Measurements from ENCODE around the gene WDR26.
"Not testable (repeated sequence)": the region's sequence is repeated elsewhere in the genome, so short reads cannot be mapped to it uniquely, and the experiment has no call there.

WDR26 gene

DNA sequence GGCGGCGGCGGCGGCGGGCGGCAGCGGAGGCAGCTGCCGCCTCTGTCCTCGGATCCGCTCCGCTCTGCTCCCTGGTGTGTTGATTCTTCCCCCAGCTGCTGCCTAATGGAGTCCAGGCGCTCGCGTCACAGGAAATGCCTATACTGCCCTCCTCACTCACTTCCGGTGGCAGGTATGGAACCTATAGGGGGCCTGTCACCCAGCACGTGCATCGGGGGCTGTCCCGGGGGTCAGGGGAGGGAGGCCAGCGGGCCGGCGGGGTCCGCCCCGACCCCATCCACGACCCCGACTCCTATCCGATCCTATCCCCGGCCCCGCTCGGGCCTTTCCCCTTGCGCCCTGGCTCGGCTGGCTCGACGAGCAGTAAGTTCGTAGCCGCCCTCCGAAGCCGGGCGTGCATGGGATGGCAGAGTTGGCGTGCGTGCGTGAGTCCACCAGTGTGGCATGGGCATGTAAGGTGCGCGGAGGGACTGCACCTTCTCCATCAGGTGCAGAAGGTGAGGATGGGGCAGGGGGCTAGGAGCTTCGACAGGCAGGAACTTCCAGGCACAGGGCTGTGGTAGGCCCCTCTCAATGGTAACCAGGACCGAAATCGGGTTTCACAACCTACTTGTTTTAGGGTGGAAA lies at the start of gene WDR26:
TSS of gene WDR26 (minus strand) at position 107 of the 627 bp plus-strand sequence.
- DNase-seq, result peak; percentile 85

DNA sequence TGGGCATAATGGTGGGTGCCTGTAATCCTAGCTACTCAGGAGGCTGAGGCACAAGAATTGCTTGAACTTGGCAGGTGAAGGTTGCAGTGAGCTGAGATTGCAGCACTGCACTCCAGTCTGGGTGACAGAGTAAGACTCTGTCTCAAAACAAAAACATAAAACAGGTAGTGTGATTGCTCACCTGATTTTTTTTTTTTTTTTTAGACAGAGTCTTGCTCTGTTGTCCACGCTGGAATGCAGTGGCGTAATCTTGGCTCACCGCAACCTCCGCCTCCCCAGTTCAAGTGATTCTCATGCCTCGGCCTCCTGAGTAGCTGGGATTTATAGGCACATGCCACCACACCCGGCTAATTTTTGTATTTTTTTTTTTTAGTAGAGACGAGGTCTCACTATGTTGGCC lies 48.6 kb upstream of the WDR26 start:
- not testable (repeated sequence) for DNase-seq

DNA sequence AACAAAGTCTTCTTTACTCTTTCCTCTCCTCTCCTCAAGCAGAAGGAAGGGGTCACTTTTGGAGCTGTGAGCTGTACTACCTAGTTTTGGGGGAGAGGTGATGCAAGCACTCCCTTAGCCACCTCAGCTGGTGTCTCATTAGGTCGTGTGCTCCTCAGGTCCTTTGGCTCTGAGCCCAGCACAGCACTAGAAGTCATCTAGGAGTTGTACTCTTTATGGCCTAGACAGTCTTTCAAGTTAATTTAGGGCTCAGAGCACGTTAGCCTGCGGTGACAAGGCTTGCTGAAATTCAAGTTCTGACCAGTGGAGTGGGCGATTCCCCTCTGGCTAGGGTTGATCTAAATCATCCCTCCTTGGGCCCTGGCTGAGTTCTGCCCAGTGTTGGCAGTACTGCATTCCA lies 48.0 kb upstream of the WDR26 start:
- no peak for DNase-seq

DNA sequence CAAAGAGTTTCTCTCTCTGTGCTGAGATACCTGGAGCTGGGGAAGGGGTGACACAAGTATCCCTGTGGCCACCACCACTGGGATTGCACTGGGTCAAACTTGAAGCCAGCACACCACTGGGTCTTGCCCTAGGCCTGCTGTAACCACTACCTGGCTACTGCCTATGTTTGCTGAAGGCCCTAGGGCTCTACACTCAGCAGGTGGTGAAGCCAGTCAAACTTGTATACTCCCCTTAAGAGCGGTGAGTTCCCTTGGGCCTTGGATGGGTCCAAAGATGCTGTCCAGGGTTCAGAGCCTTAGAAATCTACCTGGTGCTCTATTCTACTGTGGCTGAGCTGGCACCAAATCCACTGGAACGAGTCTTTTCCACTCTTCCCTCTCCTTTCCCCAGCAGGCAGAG lies 47.0 kb upstream of the WDR26 start:
- no peak for DNase-seq

DNA sequence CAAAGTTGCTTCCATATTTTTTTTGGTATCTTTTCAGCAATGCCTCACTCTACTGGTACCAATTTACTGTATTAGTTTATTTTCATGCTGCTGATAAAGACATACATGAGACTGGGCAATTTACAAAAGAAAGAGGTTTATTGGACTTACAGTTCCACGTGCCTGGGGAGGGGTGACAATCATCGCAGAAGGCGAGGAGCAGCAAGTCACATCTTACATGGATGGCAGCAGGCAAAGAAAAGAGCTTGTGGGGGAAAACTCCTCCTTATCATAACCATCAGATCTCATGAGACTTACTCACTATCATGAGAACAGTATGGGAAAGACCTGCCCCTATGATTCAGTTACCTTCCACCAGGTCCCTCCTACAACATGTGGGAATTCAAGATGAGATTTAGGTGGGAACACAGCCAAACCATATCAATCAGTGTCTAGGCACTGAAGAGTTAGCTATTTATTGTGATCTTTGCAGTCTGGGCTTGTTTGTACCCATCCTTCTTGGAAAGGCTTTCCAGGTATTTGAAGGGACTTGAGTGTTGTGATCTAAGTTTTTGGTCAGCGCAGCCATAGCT lies 46.4 kb upstream of the WDR26 start:
- not testable (repeated sequence) for DNase-seq

DNA sequence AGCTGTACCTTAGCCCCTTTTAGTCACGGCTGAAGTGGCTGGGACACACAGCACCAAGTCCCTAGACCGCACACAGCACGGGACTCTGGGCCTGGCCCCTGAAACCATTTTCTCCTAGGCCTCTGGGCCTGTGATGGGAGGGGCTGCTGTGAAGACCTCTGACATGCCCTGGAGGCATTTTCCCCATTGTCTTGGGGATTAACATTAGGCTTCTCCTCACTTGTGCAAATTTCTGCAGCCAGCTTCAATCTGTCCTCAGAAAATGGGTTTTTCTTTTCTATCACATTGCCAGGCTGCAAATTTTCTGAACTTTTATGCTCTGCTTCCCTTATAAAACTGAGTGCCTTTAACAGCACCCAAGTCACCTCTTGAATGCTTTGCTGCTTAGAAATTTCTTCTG lies 45.6 kb upstream of the WDR26 start:
- not testable (repeated sequence) for DNase-seq

DNA sequence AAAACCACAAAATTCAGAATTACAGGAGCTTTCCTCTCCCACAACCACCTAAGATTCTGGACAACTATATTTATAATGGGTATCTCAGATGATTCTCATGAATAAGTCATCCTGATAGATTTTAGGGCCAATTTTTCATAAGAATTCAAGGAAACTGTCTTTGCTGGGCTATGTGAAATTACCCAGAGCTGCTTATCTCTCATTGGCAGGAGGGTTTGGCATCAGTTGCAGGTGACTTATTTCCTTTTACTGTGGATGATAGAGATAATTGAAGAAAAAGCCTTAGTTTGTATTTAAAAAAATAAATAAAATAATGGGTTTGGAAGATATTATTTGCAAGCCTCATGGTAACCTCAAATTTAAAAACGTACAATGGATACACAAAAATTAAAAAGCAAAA lies 38.2 kb upstream of the WDR26 start:
- no peak for DNase-seq

DNA sequence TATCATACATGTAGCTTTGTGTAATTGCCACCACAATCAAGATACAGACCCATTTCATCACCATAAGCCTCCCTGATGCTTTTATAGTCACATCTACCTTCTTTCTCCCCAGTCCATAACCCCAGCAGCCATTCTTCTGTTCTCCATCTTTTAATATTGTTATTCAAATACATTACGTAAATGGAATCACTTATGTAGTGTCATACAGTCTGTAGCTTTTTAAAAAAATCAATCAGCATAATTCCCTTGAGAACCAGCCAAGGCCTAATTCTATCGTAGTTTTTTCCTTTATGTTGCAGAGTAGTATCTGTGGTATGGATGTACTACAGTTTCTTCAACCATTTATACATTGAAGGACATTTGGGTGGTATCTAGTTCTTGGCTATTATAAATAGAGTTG lies 31.6 kb upstream of the WDR26 start:
- no peak for DNase-seq

DNA sequence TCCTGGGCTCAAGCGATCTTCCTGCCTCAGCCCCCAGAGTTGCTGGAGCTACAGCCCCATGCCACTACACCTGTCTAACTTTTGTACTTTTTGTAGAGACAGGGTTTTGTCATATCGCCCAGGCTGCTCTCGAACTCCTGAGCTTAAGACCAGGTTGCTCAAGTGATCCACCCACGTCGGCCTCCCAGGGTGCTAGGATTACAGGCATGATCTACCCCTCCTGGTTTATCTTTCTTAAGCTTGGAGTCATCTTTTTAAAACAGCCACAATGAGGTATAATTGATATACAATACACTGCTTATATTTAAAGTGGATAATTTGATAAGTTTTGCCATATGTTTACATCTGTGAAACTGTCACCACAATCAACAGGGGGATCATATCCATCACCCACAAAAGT lies 25.4 kb upstream of the WDR26 start:
- no peak for DNase-seq

DNA sequence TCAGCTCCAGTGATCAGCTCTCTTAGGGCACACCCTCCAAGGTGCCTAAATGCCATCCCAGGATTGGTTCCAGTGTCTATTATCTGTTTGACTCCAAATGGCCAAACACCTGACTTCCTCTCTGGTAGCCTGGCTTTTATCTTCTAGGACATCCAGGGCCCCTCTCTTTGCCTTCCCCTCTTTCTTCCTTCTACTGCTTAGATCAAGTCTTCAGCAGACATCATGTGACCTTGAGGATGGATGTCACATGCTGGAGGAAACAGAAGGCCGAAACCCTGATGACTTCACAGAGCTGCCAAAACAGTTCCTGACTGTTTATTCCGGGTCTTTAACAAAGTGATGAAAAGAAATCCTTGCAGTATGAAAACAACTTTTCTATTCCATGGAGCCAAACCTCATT lies 24.4 kb upstream of the WDR26 start:
- DNase-seq, result no peak

DNA sequence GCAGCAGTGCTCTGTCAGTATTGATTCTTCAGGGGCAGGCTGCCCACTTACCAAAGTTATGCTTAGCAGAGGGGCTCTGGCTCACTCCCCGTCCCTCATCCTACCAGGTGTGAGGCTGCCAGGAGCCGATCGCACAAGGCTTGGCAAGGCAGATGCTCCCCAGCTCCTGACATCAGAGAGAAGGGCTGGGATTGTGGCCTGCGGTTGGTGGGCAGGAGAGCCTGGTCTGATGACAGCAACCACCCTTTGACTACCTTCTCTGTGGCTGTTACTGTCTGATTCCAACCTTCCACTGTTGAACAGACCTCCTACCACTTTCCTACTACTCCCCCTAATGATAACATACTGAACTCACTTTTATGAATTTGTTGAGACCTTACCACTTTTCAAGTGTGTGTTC lies 23.7 kb upstream of the WDR26 start:
- no peak for DNase-seq

DNA sequence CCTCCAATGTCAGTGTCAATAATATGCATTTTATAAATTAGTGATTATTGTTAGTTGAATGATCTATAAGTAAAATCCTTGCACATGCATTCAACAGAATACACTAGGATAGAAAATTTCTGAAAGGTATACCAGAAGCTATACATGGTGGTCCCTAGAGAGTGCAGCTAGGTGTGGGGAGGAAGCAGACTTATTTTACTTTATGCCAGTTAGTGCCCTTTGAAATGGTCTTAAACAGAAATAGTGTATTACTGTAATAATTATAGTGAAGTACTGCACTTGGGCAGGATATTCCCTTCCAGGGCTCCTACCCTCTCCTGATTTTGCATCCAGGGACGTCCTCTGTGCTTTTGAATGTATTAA lies 23.2 kb upstream of the WDR26 start:
- DNase-seq, result no peak

DNA sequence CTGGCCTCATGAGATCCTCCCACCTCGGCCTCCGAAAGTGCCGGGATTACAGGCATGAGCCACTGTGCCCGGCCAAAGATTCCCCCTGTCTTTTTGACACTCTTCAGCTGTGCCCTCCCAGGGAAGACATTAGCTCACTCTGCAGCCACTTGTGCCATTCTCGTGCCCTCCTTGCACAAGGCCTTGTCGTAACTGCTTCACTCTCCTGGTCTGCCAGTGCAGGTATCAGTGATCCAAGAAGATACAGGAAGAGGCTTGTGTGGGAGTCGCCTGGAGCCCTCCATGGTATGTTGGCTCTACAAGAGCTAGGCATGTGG lies 22.0 kb upstream of the WDR26 start:
- DNase-seq, result no peak

DNA sequence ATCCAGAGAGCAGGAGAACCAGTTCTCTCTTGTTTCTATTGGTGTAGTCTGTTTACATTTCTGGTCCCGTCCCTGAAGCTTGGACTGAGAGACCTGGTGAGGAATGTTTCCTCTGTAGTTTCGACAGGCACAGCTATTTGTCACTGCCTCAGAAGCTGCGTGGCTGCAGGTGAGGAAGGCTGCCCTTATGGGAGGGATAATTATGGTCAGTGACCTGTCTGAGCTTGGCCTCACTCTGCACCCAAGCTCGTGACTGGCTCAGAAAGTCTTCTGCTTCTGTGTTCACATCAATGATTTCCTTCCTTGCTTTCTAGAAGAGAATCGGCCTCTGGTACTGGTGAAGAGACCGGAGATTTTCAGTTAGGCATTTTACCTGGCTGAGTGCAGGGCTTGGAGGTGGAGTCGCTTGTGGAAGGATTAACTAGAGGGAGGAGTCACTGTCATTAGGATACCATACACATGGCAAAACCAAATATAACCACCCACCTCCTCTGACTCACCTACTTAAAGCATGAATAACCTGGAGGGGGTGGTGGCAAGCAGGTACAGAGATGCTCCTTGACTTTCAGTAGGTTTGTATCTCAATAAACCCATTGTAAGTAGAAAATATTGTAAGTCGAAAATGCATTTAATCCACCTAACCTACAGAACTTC lies 19.9 kb upstream of the WDR26 start:
- no peak for DNase-seq

DNA sequence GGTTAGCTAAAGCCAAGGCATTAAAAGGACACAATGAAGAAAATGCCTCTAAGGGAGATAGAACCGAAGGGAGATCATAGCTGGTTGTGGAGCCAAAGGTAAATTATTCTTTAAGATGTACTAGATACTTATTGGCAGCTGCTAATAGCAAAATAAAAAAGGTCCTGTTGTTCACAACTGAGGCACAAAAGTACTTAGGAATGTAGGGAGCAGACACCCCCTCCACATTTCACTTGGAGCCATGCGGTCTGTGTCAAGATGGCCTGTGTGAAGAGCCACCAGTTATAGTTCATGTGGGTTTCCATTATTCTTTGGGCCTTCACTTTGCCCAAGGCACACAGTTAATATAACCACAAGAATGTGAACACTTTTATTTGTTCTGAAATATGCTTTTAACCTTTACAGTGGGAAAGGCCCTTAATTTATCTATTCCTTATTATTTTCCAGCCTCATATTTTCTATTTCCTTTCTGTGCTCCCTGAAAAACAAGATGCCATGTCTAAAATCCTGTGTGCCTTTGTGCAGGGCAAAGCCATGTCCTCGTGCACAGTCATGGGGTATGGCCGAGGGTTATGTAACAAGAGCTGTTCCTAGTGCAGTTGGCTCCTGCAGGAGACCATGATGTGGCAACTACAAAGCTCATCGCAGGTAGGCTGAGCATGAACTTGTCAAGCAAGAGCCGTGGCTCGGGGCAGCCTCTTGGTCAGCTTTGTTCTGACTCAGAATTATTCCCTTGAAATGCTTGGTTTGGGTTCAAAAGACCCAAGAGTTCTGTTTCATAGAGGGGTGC lies 16.2 kb upstream of the WDR26 start:
- no peak for DNase-seq

DNA sequence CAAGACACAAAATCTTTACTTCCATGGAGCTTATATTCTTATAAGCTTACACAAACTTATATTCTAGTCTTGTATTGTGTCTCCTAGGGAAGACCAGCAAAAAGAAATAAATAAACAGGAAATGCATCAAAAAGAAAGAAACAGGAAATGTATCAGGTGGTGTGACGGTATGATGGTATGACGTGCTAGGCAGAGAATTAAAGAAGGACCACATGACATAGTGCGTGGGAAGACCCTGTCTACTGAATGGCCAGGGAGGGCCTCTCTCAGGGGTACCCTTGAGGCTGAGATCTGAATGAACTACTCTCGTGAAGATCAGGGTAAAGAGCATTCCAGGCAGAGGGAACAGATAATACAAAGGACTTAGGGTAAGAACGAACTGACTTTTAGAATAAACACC lies 15.6 kb upstream of the WDR26 start:
- no peak for DNase-seq

DNA sequence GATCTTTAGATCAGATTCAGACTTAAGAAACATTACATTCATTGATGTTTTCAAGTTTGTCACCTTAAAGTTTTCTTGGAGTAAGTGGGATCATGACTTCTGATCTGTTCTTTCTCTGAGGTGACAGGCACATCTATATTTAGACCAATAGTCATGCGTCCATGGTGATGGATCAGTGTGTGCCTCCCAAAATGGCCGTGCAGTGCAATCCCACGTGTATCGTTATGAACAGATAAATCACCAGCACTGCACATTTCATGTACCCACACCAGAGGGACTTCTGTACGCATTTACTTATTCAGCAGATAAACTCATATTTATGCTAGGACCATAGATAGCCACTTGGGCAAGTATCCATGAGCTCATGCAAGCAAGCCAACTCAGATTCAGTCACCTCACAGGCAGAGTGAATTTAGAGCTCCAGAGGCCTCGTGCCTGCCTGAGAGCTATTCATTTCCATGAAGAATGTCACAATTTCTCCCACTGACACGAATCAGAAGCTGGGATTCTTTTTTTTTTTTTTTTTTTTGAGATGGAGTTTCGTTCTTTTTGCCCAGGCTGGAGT lies 13.9 kb upstream of the WDR26 start:
- no peak for DNase-seq

DNA sequence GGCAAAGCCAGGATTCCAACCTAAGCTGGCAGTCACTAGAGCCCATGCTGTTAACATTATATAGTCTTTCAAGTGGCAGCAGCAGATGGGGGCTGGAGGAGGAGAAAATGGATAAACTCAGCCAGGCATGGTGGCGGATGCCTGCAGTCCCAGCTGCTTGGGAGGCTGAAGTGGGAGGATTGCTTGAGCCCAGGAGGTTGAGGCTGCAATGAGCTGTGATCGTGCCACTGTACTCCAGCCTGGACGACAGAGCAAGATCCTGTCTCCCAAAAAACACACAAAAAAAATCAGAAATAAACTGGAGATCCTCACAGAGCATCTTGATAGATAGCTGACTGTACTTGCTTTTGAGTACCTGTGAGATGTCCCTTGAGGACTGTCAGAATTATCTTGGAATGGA lies 13.4 kb upstream of the WDR26 start:
- no peak for DNase-seq

DNA sequence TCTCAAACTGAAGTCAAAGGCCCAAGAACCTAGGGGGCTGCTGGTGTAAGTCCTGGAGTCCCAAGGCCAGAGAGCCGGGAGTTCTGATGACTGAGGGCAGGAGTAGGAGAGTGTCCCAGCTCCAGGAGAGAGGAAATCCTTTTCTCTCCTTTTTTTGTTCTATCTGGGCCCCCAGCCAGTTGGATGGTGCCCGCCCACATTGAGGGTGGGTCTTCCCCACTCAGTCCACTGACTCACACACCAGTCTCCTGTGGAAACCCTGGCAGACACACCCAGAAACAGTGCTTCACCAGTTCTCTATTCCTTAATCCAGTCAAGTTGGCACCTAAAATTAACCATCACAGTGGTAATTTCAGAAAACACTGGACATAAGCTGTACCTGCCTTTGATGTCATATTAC lies 12.7 kb upstream of the WDR26 start:
- DNase-seq, result no peak

DNA sequence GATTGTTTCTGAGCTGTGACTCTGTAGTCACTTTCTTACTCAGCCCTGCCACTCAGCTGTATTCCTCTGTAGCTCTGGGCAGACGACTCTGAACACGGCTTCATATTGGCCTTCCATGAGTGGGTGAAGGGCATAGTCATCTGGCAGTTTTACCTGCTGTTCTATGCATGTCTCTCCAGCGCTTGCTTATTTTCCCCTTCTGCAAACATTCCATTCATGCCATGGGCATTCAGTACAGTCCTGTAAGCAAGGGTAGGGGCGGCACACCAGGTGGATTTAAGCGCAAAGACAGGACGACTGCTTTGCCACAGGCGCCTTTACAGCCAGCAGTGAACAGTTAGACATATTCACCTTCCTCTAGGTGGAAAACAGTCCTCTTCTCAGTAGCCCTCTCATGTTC lies 4.4 kb upstream of the WDR26 start:
- DNase-seq, result no peak

DNA sequence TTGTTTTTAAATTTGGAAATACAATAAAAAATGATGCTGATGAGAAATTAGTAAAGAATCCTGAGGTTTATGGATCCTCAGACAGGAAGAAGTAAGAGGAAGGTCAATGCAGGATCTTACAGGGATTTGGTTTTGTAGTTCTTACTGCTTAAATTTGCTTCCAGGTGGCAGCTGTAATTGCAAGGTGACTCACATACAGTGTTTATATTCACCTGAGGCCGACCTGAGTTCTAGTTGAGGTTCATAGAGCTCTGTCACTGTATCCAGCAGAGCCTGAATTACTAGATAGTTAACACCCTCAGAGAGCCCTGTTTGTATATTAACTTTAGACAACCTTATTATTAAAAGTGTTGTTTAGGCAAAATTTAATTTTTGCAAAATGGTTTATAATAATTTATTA lies 1.4 kb upstream of the WDR26 start:
- DNase-seq, result no peak

DNA sequence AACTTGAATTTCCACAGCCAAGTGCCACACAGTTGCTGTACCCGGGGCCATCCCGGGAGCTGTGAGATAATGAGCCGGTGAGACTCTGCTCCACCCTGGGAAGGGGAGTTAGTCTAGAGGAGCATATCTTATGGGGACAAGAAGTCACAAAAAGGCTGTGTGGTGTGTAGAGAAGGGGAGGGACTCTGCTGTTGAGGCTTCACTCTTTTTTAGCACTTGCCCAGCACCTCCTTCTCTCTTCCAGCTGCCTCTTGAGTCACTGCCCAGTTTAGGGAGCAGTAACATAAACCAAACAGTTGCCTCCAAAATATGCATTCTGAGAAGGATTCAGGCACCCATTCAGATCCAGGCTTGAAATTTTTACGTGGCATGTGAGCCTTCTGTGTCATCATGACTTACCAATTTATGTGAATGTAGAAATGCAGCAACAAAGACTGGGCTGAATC lies 744 bp upstream of the WDR26 start:
- DNase-seq, result no peak

DNA sequence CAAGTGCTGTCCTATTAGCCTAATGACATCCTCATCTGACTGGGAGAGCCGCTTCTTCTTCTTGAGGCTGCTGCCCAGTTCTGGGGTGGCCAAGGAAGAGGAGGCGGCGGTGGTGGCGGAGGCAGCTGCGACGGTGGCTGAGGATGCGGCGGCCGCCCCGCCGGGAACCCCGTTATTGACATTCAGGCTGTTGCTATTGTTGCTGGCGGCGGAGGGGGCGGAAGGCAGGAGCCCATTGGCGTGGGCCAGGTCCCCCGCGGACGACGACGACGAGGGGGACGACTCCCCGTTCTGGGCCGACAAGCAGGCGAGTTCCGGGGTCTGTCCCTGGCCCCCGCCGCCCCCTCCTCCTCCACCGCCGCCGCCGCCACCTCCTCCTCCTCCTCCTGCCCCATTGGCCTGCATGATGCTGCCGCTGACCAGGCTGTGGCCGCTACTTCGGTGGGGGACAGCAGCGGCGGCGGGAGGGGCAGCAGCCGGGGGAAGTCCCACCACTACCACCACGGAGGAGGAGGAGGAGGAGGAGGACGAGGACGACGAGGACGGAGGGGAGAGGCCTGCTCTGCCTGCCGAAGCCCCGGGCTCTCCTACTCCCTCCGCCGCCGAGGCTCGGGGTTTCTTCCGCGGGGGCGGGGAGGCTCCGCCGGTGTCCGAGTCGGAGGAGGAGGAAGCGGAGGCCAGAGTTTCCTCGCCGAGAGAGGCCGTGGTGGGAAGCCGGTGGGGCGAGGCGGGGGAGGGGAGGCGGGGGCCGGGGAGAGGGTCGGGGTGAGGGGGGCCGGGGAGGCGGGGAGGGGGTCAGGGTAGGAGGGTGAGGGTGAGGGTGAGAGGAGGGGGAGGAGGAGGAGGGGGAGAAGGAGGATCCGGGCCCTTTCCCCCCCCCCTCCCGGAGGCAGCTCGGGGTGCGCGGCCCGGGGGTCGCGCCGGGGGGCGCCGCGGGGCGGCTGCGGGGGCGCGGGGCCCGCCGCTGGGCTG lies 610 bp downstream of the WDR26 start:
- DNase-seq, result peak; percentile 50
